A673 (cell line): ENCODE results near the gene TENM4.

Experiments used
- EZH2 ChIP-seq: fragments of 200-600 bp; sonication (generic); IDR thresholded peaks from 2 replicates; pipeline ENCODE4 v1.6.1; 2017; ENCODE audit warnings: borderline replicate concordance, low read depth, mild to moderate bottlenecking, mixed read lengths, antibody characterized with exemption, low read length; ENCODE audit not compliant: poor library complexity, severe bottlenecking
- TF ChIP-seq, protein P1 (sequence below): fragments of 300-800, 200-600 bp; sonication (generic); conservative IDR thresholded peaks from 2 replicates; pipeline ENCODE4 v1.5.1; 2017; ENCODE audit warnings: low read depth, mild to moderate bottlenecking, antibody characterized with exemption, low read length, moderate library complexity, mixed read lengths

DNA sequence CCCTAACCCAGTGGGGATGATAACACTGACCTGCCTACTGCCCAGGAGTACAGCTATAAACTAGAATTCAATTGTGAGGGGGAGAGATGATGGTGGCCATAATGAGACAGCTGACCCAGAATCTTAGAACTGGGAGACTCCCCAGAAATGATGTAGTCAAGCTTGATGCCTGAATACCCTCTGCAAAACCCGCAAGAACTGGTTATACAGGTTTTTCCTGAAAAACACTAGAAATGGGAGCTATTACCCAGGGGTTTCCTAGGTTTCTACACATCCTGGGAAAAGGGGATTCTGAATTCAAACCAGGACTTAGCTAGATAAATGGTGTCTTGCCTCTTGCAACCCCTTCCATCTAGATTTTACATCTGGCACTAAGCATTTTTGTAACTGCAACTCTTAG, 752.4 kb downstream of the TENM4 start:
- no peak for TF ChIP-seq EZH2
- TF ChIP-seq, protein P1, sequence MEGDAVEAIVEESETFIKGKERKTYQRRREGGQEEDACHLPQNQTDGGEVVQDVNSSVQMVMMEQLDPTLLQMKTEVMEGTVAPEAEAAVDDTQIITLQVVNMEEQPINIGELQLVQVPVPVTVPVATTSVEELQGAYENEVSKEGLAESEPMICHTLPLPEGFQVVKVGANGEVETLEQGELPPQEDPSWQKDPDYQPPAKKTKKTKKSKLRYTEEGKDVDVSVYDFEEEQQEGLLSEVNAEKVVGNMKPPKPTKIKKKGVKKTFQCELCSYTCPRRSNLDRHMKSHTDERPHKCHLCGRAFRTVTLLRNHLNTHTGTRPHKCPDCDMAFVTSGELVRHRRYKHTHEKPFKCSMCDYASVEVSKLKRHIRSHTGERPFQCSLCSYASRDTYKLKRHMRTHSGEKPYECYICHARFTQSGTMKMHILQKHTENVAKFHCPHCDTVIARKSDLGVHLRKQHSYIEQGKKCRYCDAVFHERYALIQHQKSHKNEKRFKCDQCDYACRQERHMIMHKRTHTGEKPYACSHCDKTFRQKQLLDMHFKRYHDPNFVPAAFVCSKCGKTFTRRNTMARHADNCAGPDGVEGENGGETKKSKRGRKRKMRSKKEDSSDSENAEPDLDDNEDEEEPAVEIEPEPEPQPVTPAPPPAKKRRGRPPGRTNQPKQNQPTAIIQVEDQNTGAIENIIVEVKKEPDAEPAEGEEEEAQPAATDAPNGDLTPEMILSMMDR: no peak
